ENCODE data around the gene USP13.

DNA sequence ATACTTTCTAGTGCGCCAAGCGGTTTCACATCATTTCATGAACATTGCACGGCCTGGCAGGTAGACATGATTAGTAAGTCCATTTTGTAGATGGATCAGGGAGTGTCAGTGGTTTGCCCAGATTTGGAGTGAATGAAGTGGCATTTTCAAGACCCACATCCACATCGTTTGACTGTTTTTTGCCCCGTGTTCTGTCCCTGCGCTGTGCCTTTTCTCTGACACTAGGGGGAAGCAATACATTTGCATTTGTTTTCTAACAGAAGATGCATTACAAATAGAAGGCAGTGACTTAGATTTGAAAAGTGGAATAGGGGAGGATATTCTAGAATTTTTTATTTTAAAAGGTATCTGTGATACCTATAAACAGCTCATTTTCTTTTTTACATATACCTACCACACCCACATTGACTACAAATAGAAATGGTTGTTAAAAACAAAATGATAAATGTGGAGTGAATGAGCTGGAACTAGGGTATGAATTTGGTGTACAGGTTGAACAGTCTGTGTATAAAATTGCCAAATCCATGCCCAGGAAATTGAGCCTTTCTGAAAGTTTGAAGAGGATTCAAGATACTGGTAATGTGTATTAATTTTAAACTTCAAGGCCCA lies 98.0 kb downstream of the USP13 start:
- TF ChIP-seq, protein P1, sequence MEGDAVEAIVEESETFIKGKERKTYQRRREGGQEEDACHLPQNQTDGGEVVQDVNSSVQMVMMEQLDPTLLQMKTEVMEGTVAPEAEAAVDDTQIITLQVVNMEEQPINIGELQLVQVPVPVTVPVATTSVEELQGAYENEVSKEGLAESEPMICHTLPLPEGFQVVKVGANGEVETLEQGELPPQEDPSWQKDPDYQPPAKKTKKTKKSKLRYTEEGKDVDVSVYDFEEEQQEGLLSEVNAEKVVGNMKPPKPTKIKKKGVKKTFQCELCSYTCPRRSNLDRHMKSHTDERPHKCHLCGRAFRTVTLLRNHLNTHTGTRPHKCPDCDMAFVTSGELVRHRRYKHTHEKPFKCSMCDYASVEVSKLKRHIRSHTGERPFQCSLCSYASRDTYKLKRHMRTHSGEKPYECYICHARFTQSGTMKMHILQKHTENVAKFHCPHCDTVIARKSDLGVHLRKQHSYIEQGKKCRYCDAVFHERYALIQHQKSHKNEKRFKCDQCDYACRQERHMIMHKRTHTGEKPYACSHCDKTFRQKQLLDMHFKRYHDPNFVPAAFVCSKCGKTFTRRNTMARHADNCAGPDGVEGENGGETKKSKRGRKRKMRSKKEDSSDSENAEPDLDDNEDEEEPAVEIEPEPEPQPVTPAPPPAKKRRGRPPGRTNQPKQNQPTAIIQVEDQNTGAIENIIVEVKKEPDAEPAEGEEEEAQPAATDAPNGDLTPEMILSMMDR (conservative IDR thresholded peaks at IDR 0.05; ENCODE audit: low read depth, low read length) = peak; percentile 57
- TF ChIP-seq MAFK (IDR thresholded peaks at IDR 0.05; ENCODE audit: low read depth, low read length) = no peak
